ENCODE results near the gene ZNF3.

ZNF3 gene

DNA sequence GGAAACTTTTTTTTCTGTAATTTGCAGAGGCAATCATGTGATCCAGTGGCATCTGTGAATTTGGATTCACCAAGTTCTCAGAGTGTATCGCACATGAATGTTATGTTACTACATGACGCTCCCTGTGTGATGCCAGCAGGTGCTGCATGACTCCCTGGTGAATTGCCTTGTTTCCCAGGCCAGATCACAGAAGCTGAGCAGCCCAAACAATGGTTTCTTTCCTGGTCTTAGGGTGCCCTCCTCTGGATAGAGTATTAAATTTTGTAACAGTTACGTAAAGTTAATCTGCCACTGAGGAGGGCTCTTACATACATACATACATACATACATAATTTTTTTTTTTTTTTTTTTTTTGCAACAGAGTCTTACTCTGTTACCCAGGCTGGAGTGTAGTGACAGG, 28.3 kb downstream of the ZNF3 start:
- DNase-seq (ENCODE audit: low read depth in 2 of 2, low spot score in 1 of 2): no peak

DNA sequence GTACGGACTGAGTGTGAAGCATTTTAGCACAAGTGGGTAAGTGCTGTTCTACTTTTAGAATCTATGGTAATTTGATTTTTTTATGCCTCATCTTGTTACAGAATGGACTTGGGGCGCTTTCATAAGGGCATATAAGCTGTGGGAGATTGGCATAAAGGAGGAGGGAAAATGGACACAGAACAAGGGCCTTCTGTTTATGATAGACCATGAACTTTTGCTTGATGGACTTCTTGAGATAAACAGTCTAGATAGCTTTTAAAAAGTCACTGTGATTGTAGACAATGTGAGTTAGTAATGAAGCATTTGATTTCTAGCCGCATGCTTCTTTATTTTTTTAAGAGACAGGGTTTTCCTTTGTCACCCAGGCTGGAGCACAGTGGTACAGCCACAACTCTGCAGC, 29.9 kb downstream of the ZNF3 start:
- no peak for DNase-seq (ENCODE audit: low read depth in 2 of 2, low spot score in 1 of 2)

DNA sequence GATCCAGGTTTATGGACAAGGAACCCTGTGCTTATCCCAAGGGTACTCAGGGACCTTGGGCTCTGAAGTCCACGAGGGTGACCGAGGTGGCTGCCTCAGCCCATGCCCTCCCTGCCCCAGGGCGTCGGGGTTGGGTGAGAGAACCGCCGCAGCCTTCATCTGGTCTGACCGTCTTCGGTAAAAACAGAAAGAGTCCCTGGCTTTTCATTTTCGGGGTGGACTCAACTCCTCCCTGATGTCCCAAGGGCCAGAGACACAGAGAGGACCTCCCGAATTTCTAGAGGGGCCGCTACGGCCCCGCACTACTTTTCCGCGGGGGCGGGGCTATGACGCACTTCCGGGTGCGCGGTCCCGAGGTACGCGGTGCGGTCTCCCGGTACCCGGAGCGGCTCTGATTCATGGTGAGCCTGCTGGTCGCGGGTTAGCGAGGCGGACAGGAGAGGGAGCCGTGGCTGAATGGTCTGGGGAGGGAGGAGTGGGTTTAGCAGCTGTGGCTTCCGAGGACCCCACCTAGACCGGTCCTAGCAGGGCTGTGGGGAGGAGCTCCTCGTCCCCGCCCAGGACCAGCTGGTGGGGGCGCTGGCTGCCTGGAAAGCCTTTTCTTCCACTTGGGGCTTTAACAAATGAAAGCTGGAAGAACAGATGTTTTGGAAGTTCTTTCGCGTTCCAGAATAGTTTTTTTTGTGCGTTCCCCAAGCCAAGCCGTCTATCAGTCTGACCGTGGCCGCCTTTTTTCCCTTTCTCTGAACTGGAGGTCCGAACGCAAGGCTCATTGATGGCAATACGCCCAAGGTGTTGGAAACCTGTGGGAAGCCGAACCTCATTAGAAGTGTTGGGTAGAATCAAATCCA, 31.9 kb downstream of the ZNF3 start, which contains the start of gene ZSCAN21:
ZSCAN21 (plus strand) TSS at position 334 of the 851 bp plus-strand sequence. CDS start 7,233 bp downstream, outside the sequence.
- DNase-seq (ENCODE audit: low read depth in 2 of 2, low spot score in 1 of 2): peak; percentile 69 to 71

DNA sequence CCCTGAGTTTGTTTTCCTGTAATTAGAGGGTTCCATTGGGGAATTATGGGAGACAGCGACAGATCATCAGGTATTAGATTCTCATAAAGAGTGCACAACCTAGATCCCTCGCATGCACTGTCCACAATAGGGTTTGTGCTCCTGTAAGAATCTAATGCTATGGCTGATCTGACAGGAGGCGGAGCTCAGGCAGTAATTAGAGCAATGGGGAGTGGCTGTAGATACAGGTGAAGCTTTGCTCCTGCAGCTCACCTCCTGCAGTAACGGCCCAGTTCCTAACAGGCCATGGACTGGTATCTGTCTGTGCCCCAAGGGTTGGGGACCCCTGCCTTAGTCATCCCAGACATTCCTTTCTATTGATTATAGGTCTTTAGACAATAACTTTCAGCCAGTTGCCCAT, 32.8 kb downstream of the ZNF3 start:
- DNase-seq (ENCODE audit: low read depth in 2 of 2, low spot score in 1 of 2): no peak

DNA sequence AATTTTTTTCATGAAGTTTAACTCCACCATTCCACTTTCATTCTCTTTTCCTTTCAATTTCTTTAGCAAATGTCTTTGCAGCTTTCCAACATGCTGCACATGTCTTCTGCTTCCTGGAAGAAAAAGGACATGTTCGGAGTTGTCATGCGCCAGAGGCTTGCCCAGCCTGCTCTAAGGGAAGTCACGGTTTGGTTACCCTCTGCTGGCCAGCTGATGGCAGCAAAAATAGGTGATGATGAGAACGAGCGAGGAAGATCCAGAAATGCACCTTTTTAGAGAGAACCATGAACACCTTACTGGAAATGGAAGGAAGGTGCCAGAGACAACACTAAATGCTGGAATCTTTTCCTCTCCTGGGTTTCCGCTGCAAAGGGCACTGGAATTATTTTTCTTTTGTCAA, 36.8 kb downstream of the ZNF3 start:
- no peak for DNase-seq (ENCODE audit: low read depth in 2 of 2, low spot score in 1 of 2)

DNA sequence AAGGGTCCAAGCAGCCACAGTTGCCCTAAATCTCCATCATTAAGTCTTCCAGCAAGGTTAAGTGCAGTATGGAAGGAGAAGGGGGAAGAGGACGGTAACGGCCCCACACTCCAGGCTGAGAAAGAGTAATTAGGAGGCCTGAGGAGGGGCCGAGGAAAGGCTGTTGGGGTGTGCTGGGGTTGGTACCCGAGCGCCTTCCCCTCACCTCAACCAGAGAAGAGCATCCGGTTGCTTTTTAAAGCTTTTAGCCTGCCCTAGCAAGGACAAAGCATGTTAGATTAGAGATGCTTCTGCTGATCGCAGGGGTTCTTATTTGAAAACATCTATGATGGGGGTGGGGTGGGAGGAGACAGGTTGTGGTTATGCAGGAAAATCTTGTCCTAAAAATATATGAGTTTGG, 40.9 kb downstream of the ZNF3 start:
- DNase-seq (ENCODE audit: low read depth in 2 of 2, low spot score in 1 of 2): no peak

DNA sequence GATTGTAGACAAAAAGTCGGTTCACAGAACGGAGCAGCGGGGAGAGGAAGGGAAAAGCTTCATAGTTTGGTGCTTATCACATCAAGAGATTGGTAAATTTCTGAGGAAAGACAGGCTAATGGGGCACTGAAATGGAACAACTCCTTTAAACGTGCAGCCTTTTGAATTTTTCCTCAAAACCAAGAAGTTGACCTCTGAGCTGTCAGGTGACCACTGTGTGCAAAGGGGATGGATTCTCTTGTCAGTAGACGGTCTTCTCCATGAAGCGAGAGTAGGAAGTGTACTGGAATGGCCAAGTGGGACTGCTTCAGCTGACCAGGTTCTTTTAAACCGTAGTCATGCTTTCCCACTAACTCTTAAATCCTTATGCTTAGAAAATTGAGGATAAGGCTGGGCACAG, 43.2 kb downstream of the ZNF3 start:
- DNase-seq (ENCODE audit: low read depth in 2 of 2, low spot score in 1 of 2): no peak

DNA sequence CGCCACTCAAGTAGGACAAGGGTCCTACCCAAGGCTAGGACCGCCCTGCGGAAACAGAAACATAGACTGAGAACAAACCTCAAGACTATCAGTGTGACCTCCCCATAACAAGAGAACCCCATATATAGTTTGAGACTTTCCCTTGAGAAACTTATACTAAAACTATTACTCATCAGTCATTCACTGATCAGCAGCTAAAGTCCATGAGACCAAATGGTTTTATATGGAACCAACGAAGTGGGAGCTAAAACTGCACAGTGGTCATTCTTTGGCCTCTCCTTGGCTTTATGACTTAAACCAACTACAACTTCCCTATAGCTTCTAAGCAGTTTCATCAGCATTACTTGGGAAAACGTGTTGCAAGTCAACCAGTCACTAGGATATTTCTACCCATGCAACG, 45.6 kb downstream of the ZNF3 start:
- no peak for DNase-seq (ENCODE audit: low read depth in 2 of 2, low spot score in 1 of 2)

DNA sequence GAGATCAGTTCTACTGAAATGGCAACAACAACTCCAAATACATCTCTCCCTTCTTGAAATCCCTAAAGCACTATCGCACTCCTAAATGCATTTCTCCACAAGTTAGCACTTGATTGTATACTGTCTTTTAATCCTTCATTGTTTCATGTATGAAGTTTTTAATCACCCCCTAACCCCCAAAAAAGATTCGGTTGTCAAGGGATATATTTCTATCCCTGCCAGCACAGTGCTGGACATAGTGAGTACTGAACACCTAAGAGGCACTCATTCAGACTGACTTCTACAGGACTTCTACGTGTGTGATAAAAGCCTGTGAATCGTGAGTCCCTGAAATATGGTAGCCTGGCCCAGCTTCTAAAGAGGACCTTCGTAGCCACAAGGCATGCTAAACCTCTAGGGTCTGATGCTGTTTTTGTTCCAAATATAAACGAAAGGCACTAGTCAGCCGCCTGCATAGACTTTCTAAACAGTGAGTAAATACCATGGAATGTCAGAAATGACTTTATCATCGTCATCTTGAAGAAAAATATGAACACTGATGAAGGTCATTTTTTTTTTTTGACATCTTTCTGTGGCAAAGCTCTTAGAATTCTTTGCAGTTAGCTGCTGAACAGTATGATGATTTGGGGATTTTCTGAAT, 46.5 kb downstream of the ZNF3 start:
- DNase-seq (ENCODE audit: low read depth in 2 of 2, low spot score in 1 of 2): no peak

DNA sequence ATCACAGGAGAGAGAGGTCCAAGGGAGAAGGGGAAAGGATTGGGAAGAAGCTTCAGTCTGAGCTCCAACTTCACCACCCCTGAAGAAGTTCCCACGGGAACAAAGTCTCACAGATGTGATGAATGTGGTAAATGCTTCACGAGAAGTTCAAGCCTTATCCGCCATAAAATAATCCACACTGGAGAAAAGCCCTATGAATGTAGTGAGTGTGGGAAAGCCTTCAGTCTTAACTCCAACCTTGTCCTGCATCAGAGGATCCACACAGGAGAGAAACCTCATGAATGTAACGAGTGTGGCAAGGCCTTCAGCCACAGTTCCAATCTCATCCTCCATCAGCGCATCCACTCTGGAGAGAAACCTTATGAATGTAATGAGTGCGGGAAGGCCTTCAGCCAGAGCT, 48.0 kb downstream of the ZNF3 start:
- DNase-seq (ENCODE audit: low read depth in 2 of 2, low spot score in 1 of 2): no peak

DNA sequence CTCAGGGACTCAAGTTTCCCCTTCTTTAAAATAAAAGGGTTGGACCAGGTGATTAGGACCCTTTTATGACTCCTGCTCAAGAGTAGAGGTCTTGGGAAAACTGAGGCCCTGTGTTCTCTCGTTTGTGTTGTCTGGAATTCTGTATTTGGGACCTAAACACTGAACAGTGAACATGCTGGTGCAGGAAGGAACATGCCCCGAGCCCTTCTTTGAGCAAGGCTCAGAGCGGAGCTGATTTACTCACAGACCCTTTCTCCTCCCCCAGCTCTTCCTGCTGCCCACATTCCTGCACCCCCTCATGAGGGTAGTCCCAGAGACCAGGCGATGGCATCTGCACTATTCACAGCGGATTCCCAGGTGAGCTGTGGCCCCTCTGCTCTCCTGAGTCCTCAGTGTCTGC, 51.9 kb downstream of the ZNF3 start:
- no peak for DNase-seq (ENCODE audit: low read depth in 2 of 2, low spot score in 1 of 2)

DNA sequence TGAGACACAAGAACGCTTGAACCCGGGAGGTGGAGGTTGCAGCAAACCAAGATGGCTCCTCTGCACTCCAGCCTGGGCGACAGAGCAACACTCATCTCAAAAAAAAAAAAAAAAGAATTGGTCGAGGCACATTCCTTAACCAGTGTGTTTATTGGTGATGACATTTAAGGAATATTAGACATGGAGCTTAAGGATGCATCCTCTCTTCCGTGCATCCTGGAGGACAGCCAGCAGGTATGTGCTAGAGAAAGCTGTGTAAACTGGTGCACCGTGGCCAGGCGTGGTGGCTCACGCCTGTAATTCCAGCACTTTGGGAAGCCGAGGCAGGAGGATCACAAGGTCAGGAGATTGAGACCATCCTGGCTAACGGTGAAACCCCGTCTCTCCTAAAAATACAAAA, 54.3 kb downstream of the ZNF3 start:
- DNase-seq (ENCODE audit: low read depth in 2 of 2, low spot score in 1 of 2): no peak

DNA sequence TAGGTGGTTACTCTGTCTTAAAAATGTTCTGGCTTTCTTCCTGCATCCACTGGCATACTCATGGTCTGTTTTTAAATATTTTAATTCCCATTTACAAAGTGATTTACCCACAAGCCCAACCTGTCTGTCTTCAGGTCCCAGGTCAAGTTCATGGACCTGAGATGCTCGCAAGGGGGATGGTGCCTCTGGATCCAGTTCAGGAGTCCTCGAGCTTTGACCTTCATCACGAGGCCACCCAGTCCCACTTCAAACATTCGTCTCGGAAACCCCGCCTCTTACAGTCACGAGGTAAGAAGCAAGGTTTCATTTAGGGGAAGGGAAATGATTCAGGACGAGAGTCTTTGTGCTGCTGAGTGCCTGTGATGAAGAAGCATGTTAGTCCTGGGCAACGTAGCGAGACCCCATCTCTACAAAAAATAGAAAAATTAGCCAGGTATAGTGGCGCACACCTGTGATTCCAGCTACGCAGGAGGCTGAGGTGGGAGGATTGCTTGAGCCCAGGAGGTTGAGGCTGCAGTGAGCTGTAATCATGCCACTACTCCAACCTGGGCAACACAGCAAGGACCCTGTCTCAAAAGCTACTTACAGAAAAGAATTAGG, 57.4 kb downstream of the ZNF3 start:
- DNase-seq (ENCODE audit: low read depth in 2 of 2, low spot score in 1 of 2): no peak

DNA sequence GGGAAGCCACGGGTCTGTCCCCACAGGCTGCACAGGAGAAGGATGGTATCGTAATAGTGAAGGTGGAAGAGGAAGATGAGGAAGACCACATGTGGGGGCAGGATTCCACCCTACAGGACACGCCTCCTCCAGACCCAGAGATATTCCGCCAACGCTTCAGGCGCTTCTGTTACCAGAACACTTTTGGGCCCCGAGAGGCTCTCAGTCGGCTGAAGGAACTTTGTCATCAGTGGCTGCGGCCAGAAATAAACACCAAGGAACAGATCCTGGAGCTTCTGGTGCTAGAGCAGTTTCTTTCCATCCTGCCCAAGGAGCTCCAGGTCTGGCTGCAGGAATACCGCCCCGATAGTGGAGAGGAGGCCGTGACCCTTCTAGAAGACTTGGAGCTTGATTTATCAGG, 58.0 kb downstream of the ZNF3 start:
- DNase-seq (ENCODE audit: low read depth in 2 of 2, low spot score in 1 of 2): no peak

DNA sequence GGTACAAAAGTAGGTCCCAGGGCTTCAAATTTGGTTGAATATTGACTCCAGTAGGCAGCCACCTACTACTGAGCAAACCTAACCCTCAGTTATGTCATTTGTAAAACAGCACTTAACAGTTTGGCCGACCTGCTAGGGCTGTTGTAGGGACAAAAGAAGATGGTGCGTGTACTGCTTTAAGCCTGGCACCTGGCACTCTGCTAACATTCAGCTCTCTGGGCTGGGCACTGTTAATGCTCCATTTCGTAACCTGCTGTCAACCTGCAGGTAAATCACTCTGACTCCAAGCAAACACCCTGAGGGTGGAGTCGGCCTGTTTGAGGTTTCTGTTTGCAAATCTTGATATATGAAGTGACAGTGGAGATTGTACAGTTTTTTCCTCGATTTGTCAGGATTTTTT, 58.9 kb downstream of the ZNF3 start:
- DNase-seq (ENCODE audit: low read depth in 2 of 2, low spot score in 1 of 2): no peak

DNA sequence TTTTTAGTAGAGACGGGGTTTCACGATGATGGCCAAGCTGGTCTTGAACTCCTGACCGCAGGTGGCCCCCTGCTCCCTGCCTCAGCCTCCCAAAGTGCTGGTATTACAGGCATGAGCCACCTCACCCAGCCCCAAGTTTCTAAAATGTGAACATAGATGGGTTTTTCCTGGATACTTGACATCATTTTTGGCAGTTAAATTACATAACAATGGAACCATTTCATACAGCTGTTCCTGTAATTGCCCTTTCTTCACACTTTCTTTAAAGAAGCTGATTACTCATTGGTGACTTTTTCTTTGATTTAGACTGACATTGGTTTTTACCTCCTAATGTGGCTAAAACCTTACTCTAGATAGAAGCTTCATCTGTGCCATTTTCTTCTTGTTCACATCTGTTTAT, 60.2 kb downstream of the ZNF3 start:
- no peak for DNase-seq (ENCODE audit: low read depth in 2 of 2, low spot score in 1 of 2)
